ENCODE results near the gene DPF3.
"Not testable (repeated sequence)": the region's sequence is repeated elsewhere in the genome, so short reads cannot be mapped to it uniquely, and the experiment has no call there.

Gene DPF3

DNA sequence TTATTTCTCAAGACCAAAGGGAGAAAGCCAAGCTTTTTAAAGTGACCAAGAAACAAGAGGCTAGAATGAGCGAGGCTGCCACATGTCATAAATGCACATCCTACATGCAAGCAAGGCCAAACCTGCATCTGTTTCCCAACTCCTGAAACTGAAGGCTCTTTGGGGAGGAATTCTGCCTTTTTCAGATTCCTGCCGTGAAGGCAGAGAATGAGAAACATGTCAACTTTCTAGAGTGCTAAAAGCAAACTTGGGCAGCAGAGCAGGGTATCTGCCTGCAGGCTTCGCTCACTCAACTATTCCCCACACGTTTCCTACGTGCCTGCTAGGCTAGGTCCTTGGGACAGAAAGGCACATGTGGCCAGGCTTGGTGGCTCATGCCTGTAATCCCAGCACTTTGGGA, 15.2 kb downstream of the DPF3 start:
- DNase-seq = no peak

GRCh38 chr14:72876710-72877063, 17.2 kb downstream of the DPF3 start:
- no peak for DNase-seq

- DNase-seq = no peak
Observed at GRCh38 chr14:72876005-72876709, 17.7 kb downstream of the DPF3 start.

GRCh38 chr14:72870878-72871277, 23.0 kb downstream of the DPF3 start:
- not testable (repeated sequence) for DNase-seq

- no peak for DNase-seq
Observed at GRCh38 chr14:72869407-72870329, 24.2 kb downstream of the DPF3 start.

- DNase-seq = no peak
Observed at GRCh38 chr14:72868500-72868899, 25.4 kb downstream of the DPF3 start.

- no peak for DNase-seq
Observed at GRCh38 chr14:72864712-72865365, 29.1 kb downstream of the DPF3 start.

DNA sequence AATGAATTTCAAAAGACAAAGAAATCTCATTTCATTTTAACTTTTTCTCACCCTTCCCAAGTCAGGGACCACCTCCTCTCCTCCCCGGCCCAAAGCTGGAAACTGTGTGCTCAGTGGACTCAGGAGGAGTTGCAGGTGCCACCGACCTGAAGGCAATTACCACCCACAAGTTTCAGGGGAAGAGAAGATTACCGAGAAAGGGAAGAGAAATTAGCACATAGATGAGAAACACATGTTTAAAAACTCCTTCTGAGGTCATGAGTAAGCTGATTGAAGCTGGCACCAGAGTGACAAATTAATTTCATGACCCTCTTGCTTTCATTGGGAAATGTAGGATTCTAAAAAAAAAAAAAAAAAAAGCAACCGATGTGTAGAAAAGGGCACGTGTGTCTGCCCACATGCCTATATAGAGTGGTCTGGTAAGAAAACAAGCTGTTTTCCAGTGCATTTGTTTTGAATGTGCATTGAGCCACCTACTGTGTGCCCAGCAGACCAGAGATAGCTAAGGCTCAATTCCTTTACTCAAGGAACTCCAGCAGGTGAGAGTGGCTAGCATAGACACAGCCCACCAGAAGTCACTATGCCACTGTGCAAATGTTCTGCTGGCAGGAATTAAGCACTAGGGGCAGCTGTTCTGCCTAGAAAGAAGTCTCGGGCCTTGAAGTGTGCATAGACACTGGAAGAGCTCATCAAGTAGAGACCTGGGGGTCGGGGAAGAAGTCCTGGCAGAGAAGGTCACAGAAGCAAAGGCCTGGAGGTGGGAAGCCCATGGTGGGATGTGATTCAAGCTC, 30.5 kb downstream of the DPF3 start:
- DNase-seq = no peak

DNA sequence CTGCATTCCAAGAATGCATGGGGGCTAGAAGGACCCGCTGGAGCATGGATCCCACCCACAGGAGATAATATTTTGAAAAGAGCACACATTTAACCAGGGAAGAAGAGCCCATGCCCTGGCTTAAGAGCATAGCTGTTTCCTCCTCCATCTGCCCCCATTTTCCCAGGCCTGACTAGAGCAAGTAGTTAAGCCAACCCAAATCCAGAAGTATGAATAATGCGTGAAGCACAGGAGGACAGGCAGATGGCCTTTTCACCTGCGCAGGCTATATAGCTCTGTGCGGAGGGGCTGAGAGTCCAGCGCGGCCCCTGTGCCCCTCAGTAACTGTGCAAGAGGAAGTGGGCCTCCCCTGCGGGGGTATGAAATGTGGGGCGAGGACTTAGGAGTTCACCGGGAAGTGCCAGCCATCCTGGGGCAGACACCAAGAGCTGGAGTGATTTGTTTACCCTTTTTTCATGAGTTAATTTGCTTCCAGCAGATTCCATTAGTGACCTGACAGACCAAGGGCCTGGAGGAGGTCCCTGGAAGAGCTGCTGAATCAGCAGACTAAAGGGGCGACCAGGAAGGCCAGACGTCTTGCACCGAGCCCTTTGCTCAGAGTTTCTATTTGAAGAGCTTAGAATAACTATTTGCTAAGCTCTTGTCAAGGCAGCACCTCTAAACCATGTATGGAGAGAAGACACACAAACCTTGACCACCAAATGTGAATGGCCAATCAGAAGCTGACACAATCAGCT, 37.2 kb downstream of the DPF3 start:
- no peak for DNase-seq

DNA sequence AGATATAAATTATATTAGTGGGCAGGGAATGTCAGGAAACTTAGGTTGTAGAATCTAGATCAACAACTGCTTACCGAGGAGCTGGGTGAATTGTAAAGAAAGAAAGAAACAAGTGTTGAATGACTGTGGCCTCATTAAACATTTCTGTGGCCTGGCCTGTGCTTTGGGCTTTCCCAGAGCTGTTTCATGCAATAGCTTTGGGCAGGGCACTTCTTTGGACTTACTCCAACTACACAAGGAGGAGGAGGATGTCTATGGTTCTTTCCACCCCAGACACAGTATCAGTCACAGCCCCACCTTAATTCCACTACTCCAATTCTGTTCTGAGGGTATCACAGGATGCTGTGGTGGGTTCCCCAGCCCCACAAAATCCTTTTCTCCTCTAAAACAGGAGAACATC, 38.0 kb downstream of the DPF3 start:
- DNase-seq = no peak

DNA sequence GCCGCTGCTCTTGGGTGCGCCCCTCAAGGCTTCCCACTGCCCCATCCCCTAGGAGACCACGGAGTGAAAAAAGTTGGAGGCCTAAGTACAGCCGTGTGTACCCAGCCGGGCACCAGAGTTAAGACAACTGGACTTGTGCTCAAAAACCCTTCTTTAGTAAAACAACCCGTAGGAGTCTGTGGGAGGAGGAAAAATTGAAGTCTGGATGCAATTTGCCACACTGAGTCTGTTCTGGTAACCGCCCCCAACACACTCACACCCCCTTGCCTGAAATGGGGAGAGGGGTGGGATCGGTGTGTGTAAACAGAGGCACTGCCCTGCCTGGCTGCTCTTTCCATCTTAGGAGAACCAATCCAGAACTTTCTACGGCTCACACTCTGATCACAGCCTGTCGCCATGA, 41.7 kb downstream of the DPF3 start:
- no peak for DNase-seq

DNA sequence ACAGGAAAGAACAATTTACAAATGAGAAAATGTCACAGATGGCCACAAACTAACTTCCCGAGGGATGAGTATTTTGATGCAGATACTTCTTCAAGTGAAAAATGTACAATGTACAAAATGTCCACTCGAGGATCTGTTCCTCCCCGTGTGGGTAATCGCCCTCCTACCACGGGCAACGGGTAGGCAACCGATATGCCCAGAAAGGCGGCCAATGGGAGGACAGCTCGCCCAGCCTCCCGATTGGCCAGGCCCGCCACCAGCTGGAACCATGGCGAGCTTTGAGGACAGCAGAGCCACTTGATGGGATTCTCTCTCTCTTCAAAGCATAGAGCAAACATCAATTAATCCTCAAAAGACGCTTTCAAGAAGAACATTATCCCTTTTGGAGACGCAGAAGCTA, 42.3 kb downstream of the DPF3 start:
- no peak for DNase-seq

DNA sequence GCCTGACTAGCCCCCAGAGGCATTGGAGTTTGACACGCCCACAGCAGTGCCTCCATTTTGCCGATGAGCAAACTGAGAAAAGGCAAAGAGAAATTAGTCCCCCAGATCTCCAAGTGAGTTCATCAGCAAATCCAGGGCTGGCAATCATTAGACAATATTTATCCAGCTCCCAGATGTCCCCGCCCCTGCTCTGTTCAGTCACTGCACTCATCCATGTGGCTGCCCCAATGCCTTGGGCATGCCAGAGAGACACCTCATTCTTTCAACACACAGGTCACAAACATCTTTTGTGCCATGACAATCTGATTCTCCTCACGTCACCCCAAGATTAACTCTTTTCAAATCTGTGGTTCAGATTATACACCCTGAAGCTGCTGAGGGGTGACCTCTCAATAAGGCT, 43.5 kb downstream of the DPF3 start:
- DNase-seq = no peak

- DNase-seq = no peak
Observed at GRCh38 chr14:72849222-72849621, 44.7 kb downstream of the DPF3 start.

DNA sequence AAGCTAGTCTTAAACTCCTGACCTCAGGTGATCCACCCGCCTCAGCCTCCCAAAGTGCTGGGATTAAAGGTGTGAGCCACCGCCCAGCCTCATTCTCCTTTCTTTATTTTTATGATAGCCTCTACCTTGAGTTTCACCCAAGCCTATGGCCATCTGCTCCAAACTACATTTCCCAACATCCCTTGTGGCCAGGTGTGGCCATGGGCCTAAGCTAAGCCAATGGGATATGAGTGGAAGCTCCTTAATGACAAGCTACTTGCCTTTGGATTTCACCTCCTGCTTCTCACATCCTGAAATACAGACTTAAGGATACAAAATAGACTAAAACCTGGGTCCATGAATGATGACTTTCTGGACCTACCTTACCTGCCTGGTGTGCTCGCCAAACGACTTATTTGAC, 46.2 kb downstream of the DPF3 start:
- no peak for DNase-seq

GRCh38 chr14:72845683-72846082, 48.2 kb downstream of the DPF3 start:
- DNase-seq = no peak

DNA sequence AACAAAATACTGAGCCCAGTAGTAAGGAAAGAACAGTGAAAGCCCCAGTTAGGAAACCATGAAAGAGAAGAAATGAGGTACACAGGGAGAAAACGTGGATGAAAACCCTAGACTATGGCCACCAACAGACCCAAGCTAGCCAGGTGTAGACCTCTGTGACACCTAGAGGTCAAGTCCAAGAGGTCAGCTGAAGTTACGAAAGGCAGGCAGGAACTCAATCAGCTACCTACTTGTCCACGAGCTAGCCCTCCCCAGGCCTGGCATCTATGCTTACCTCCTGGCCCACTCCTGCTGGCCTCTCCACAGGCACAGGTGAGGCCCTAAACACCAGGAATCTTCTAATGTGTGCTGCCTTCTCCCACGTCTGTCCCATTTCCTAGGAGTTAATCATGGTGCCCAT, 48.7 kb downstream of the DPF3 start:
- no peak for DNase-seq

GRCh38 chr14:72844524-72844923, 49.4 kb downstream of the DPF3 start:
- no peak for DNase-seq

DNA sequence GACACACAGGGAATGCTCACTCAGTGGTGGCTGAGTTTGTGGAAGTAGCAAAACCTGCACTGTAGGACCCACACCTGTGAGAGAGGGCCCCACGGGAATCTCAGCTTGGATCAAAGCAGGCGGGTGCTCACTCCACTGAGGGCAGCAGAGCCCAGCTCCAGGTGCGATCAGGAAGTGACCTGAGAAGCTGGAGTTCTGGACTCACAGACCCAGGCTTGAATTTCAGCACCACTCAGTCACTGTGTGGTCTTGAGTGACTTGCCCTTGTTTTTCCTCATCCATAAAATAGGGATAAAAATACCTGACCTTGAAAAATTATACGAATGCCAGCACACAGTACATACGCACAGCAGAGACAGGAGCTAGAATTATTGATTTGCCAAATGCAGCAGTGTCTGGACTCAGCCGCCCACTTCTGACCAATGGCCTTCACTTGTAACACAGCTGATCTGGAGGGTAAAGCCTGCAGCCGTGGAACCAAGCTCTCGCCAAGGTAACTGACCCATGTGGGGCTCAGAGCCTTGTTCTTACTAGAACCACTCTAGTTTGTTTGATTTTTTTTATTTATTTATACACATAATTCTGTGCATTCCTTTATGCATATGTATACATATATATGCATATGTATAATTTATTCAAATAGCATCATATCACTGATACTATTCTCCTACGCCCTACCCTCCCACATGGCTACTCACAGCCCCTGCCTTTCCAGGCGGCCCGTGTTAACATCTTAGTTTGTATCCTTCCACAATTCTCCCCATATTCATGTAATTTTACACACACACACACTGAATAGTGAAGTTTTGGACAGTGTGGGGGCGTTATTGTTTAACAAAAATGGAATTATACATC, 53.9 kb downstream of the DPF3 start:
- no peak for DNase-seq

- DNase-seq = no peak
Observed at GRCh38 chr14:72839351-72839750, 54.5 kb downstream of the DPF3 start.

DNA sequence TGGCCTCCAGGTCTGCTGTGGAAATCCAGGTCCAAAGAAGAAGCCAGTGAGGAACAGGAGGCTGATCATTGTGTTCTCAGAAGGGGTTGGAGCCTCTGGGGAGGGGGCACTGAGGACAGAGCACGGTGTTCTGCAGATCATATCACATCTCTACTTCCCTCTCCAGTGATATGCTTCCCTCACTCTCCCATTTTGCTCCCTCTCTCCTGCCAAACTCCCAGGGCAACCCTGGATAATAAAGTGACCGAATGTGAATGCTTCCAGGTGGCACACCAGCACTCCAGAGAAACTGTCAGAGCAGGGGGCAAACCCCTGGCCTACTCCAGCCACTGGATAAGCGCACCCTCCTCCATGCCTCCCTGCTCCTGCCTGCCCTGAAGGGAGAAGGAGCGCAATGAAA, 57.8 kb downstream of the DPF3 start:
- DNase-seq = no peak
